ENCODE data around the gene HIRA.

DNA sequence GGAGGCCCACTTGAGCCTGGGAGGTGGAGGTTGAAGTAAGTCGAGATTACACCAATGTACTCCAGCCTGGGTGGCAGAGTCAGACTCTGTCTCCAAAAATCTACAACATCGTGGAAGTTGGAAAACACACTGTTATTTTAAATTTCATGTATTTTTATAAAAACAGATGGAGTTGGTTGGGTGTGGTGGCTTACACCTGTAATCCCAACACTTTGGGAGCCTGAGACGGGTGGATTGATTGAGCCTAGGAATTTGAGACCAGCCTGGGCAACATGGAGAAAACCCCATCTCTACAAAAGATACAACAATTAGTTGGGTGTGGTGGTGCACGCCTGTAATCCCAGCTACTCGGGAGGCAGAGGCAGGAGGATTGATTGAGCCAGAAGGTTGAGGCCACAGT lies 88.1 kb downstream of the HIRA start:
- TF ChIP-seq, protein P1, sequence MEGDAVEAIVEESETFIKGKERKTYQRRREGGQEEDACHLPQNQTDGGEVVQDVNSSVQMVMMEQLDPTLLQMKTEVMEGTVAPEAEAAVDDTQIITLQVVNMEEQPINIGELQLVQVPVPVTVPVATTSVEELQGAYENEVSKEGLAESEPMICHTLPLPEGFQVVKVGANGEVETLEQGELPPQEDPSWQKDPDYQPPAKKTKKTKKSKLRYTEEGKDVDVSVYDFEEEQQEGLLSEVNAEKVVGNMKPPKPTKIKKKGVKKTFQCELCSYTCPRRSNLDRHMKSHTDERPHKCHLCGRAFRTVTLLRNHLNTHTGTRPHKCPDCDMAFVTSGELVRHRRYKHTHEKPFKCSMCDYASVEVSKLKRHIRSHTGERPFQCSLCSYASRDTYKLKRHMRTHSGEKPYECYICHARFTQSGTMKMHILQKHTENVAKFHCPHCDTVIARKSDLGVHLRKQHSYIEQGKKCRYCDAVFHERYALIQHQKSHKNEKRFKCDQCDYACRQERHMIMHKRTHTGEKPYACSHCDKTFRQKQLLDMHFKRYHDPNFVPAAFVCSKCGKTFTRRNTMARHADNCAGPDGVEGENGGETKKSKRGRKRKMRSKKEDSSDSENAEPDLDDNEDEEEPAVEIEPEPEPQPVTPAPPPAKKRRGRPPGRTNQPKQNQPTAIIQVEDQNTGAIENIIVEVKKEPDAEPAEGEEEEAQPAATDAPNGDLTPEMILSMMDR (IDR thresholded peaks at IDR 0.05), result no peak
- TF ChIP-seq, protein P2, sequence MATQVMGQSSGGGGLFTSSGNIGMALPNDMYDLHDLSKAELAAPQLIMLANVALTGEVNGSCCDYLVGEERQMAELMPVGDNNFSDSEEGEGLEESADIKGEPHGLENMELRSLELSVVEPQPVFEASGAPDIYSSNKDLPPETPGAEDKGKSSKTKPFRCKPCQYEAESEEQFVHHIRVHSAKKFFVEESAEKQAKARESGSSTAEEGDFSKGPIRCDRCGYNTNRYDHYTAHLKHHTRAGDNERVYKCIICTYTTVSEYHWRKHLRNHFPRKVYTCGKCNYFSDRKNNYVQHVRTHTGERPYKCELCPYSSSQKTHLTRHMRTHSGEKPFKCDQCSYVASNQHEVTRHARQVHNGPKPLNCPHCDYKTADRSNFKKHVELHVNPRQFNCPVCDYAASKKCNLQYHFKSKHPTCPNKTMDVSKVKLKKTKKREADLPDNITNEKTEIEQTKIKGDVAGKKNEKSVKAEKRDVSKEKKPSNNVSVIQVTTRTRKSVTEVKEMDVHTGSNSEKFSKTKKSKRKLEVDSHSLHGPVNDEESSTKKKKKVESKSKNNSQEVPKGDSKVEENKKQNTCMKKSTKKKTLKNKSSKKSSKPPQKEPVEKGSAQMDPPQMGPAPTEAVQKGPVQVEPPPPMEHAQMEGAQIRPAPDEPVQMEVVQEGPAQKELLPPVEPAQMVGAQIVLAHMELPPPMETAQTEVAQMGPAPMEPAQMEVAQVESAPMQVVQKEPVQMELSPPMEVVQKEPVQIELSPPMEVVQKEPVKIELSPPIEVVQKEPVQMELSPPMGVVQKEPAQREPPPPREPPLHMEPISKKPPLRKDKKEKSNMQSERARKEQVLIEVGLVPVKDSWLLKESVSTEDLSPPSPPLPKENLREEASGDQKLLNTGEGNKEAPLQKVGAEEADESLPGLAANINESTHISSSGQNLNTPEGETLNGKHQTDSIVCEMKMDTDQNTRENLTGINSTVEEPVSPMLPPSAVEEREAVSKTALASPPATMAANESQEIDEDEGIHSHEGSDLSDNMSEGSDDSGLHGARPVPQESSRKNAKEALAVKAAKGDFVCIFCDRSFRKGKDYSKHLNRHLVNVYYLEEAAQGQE (IDR thresholded peaks at IDR 0.05; ENCODE audit: insufficient read depth in 1 of 2, low read depth in 2 of 2, low read length in 1 of 2), result no peak
